DOHH2 (cell line): ENCODE data around the gene GSG1L2.
A peak's percentile ranks its signal among the peaks of the same experiment; 100 is the strongest.

Experiments used
- H3F3A ChIP-seq: fragments of 200-600 bp; sonication (generic), shearing (Covaris generic); 2 replicates; pipeline ENCODE4 v1.6.0; 2016; ENCODE audit warnings: antibody characterized with exemption, mild to moderate bottlenecking; ENCODE audit not compliant: control insufficient read depth, insufficient read depth
- H3K27ac ChIP-seq: fragments of 200-600 bp; sonication (generic); 2 replicates; pipeline ENCODE4 v1.5.1; 2014; ENCODE audit warnings: low read depth, mild to moderate bottlenecking, low read length, moderate library complexity
- H3K27me3 ChIP-seq: fragments of 200-600 bp; sonication (generic); 2 replicates; pipeline ENCODE4 v1.6.1; 2014; ENCODE audit warnings: mild to moderate bottlenecking, low read length, mixed read lengths; ENCODE audit not compliant: control insufficient read depth
- H3K36me3 ChIP-seq: fragments of 200-600 bp; sonication (generic); 2 replicates; pipeline ENCODE4 v1.6.1; 2014; ENCODE audit warnings: mild to moderate bottlenecking, low read length, moderate library complexity, mixed read lengths; ENCODE audit not compliant: control insufficient read depth
- H3K4me1 ChIP-seq: fragments of 200-600 bp; sonication (generic); 2 replicates; pipeline ENCODE4 v1.6.1; 2014; ENCODE audit warnings: mild to moderate bottlenecking, low read length, mixed read lengths; ENCODE audit not compliant: control insufficient read depth
- H3K4me2 ChIP-seq: fragments of 200-600 bp; sonication (generic); 2 replicates; pipeline ENCODE4 v1.6.0; 2014; ENCODE audit warnings: mild to moderate bottlenecking, low read length, moderate library complexity
- H3K4me3 ChIP-seq: fragments of 200-600 bp; sonication (generic); 2 replicates; pipeline ENCODE4 v1.5.1; 2014; ENCODE audit warnings: mild to moderate bottlenecking, low read length, mixed read lengths
- H3K79me2 ChIP-seq: fragments of 200-600 bp; sonication (generic); 2 replicates; pipeline ENCODE4 v1.6.1; 2014; ENCODE audit warnings: mild to moderate bottlenecking, low read length, mixed read lengths; ENCODE audit not compliant: control insufficient read depth
- H3K9me2 ChIP-seq: fragments of 200-600 bp; sonication (generic); replicated peaks from 2 replicates; pipeline ENCODE4 v1.6.1; 2014; ENCODE audit warnings: mild to moderate bottlenecking, low read length, mixed read lengths; ENCODE audit not compliant: control insufficient read depth
- H3K9me3 ChIP-seq: fragments of 200-600 bp; sonication (generic); 2 replicates; pipeline ENCODE4 v1.6.1; 2014; ENCODE audit warnings: antibody characterized with exemption, low read length, mixed read lengths; ENCODE audit not compliant: control insufficient read depth, insufficient read depth
- H4K20me1 ChIP-seq: fragments of 200-600 bp; sonication (generic); 2 replicates; pipeline ENCODE4 v1.6.0; 2014; ENCODE audit warnings: low read depth, mild to moderate bottlenecking, antibody characterized with exemption, low read length, moderate library complexity; ENCODE audit not compliant: control insufficient read depth, insufficient read depth
- CTCF ChIP-seq: fragments of 200-600 bp; sonication (generic); IDR thresholded peaks from one replicate; pipeline ENCODE4 v1.5.1; 2014; ENCODE audit warnings: antibody characterized with exemption, mild to moderate bottlenecking, low read depth, low read length; ENCODE audit not compliant: poor library complexity, severe bottlenecking
- EZH2phosphoT487 ChIP-seq: fragments of 200-600 bp; sonication (generic); IDR thresholded peaks from 2 replicates; pipeline ENCODE4 v1.6.1; 2017; ENCODE audit warnings: borderline replicate concordance, mild to moderate bottlenecking, antibody characterized with exemption, low read length, moderate library complexity, mixed read lengths

The GSG1L2 gene

GRCh38 chr17:9824094-9824493 is 2.2 kb upstream of the GSG1L2 start:
- Histone ChIP-seq H3K4me2 (no peak overlapping the region), H3F3A (no peaks in the 10 kb centered on the region), H3K36me3 (no peaks in the 10 kb centered on the region), H3K27me3 (no peaks in the 10 kb centered on the region), H3K79me2 (no peaks in the 10 kb centered on the region), H3K4me1 (no peaks in the 10 kb centered on the region), H3K27ac (no peak overlapping the region), H3K9me2 (no peaks in the 10 kb centered on the region), H4K20me1 (no peaks in the 10 kb centered on the region), H3K4me3 (no peak overlapping the region), H3K9me3 (no peaks in the 10 kb centered on the region)
- TF ChIP-seq EZH2phosphoT487 (no peak), CTCF (peak; percentile 21)

- Histone ChIP-seq H3K36me3 (no peaks in the 10 kb centered on the region), H4K20me1 (no peaks in the 10 kb centered on the region), H3F3A (no peaks in the 10 kb centered on the region), H3K4me2 (no peak overlapping the region), H3K4me1 (no peaks in the 10 kb centered on the region), H3K27me3 (no peaks in the 10 kb centered on the region), H3K9me2 (no peaks in the 10 kb centered on the region), H3K9me3 (no peaks in the 10 kb centered on the region), H3K27ac (no peak overlapping the region), H3K79me2 (no peaks in the 10 kb centered on the region), H3K4me3 (no peak overlapping the region)
- TF ChIP-seq EZH2phosphoT487 = no peak
- no peak for TF ChIP-seq CTCF
Observed at GRCh38 chr17:9820448-9820847, 1.4 kb downstream of the GSG1L2 start.

- TF ChIP-seq CTCF (no peak), EZH2phosphoT487 (no peak)
- no peaks in the 10 kb centered on the region for H3K79me2 ChIP-seq
- H3K36me3 ChIP-seq = no peaks in the 10 kb centered on the region
- H3F3A ChIP-seq = no peaks in the 10 kb centered on the region
- no peaks in the 10 kb centered on the region for H3K9me2 ChIP-seq
- H3K4me3 ChIP-seq = no peak overlapping the region
- no peaks in the 10 kb centered on the region for H4K20me1 ChIP-seq
- no peaks in the 10 kb centered on the region for H3K27me3 ChIP-seq
- no peaks in the 10 kb centered on the region for H3K9me3 ChIP-seq
- no peak overlapping the region for H3K4me2 ChIP-seq
- no peaks in the 10 kb centered on the region for H3K4me1 ChIP-seq
- no peak overlapping the region for H3K27ac ChIP-seq
Observed at GRCh38 chr17:9818760-9819159, 3.1 kb downstream of the GSG1L2 start.

GRCh38 chr17:9817086-9817485 is 4.8 kb downstream of the GSG1L2 start:
- Histone ChIP-seq H3K9me3 (no peaks in the 10 kb centered on the region), H3K4me3 (no peak overlapping the region), H3K4me1 (no peaks in the 10 kb centered on the region), H3K27me3 (no peaks in the 10 kb centered on the region), H3F3A (no peaks in the 10 kb centered on the region), H3K4me2 (no peak overlapping the region), H3K79me2 (no peaks in the 10 kb centered on the region), H3K36me3 (no peaks in the 10 kb centered on the region), H3K27ac (no peak overlapping the region), H4K20me1 (no peaks in the 10 kb centered on the region), H3K9me2 (no peaks in the 10 kb centered on the region)
- no peak for TF ChIP-seq CTCF
- no peak for TF ChIP-seq EZH2phosphoT487
